Ovary (tissue), 9 donors: Measurements from ENCODE around the gene UQCRC1. TPM values are rescaled to one million over a fixed set of nuclear protein-coding genes. Genes with fewer than 3 reads are reported as not detected.
A peak's percentile ranks its signal among the peaks of the same experiment; 100 is the strongest.

Experiments
- DNase-seq, 5 donors: peaks; one replicate each; pipeline ENCODE4 v3.0.0-alpha.2; 2019 to 2020
- H3K27ac ChIP-seq, 2 donors: fragments of 200-600 bp; one replicate each; pipeline versions ENCODE4 v1.5.1 to v1.8.0; 2019 to 2022
- H3K27me3 ChIP-seq: fragments of 200-600 bp; one replicate; pipeline ENCODE4 v1.8.0; 2022
- H3K36me3 ChIP-seq: fragments of 200-600 bp; sonication (generic); one replicate; pipeline ENCODE4 v1.5.1; 2019
- H3K4me1 ChIP-seq: one replicate; pipeline ENCODE4 v1.8.1; 2013; ENCODE audit warnings: mild to moderate bottlenecking, moderate library complexity; ENCODE audit not compliant: insufficient read depth
- H3K4me3 ChIP-seq: fragments of 200-600 bp; sonication (generic); one replicate; pipeline ENCODE4 v1.5.1; 2017
- H3K9me3 ChIP-seq, 2 donors: fragments of 200-600 bp in 1 of 2; sonication (generic) in 1 of 2; one replicate each; pipeline versions ENCODE4 v1.5.1 to v1.8.1; 2013 to 2019; ENCODE audit warnings: mild to moderate bottlenecking in 1 of 2, moderate library complexity in 1 of 2
- EP300 ChIP-seq: sonication (generic); formaldehyde crosslinking; IDR thresholded peaks from one replicate; pipeline ENCODE4 v1.6.1; 2017; ENCODE audit warnings: antibody characterized with exemption
- POLR2A ChIP-seq: fragments of 450-650 bp; IDR thresholded peaks from one replicate; pipeline ENCODE4 v1.6.1; 2017; ENCODE audit warnings: antibody characterized with exemption, mild to moderate bottlenecking, moderate library complexity
- WGBS, 3 donors: extraction: QIAGEN DNeasy Blood & Tissue Kit in 1 of 3; methylation state at CpG; one replicate each; pipeline versions ENCODE4 v1.1.5 to v1.1.7; 2013 to 2017; 5-methylcytosine and 5-hydroxymethylcytosine counted together
- intact Hi-C, 4 donors: fragments of 100-400 bp; cut with DNase I; formaldehyde crosslinking; loops; one replicate each; pipeline versions ENCODE4 v1.11.0 to v1.15.1; 2022 to 2023
- polyA plus RNA-seq, 2 donors: library from polyadenylated mRNA; stranded (reverse); fragments of 200-250 nt in 1 of 2; fragments of 350-450 nt in 1 of 2; fragmentation: Illumina TruSeq in 1 of 2; extraction: RNeasy Lipid Tissue Mini Kit (QIAGEN cat#74804) in 1 of 2; gene quantifications; one replicate each; pipeline ENCODE4 v1.2.3, GENCODE V29; 2013 to 2014
- total RNA-seq, 7 donors: library from RNA; depleted of rRNA in 2 of 7; stranded (reverse); fragments of >200 nt in 2 of 7; fragmentation: NEBNext Ultra II Directional in 3 of 7; extraction: Animal tissue kit (Norgen Biotek cat#: 25700) in 3 of 7; gene quantifications; one replicate each; pipeline versions ENCODE4 v1.1.0 to v1.2.4, GENCODE V29; 2016 to 2023
- TF ChIP-seq, protein P1 (sequence below), 3 donors: fragments of 450-650 bp in 2 of 3; fragments of 200-600 bp in 1 of 3; IDR thresholded peaks; one replicate each; pipeline versions ENCODE4 v1.5.1 to v1.8.0; 2016 to 2022; ENCODE audit warnings: antibody characterized with exemption in 3 of 3, mild to moderate bottlenecking in 1 of 3
- donor health status: DM: no; HTN: no; CAD: no; lungs with moderate emphysema.
- donor health status: DM: no; HTN: no; CAD: no.
- donor health status: Bipolar disorder and iron deficiency.
- donor health status: DM: yes; HTN: yes; CAD: no.
- donor health status: DM: no; HTN: no; CAD: no.
- donor health status: DM: yes; HTN: yes; CAD: no.

The UQCRC1 gene
- total and polyA plus RNA-seq, 9 donors = 102 to 153 (median 118) TPM

DNA sequence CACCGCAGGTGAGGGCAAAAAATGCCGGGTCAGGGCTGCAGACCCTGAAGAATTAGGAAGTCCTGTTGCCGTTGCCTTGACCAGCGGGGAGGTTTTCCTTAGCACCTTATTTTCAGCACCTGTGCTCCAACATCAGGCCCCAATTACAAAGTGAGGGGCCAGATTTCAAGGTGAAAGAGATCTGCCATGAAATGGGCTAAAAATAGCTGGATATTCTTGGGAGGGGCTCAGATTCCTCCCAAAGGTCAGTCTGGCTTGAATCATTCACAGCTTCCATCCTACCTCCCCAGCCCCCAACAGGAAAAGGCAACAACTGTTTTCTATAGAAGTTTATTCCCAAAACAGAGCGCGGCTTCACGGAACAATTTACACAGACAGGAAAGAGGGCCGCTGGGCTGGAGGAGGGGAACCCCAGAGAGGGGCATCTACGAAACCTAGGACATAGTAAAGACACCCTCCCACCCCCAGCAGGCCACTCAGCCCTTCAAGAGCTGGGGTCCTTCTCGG, 26.8 kb upstream of the UQCRC1 start:
- Histone ChIP-seq H3K36me3 (no peaks in the 10 kb centered on the region), H3K27ac (no peak overlapping the region), H3K4me1 (peaks cover 3% of the 10 kb centered on the region), H3K4me3 (peak overlapping the region; percentile 65), H3K9me3 (no peaks in the 10 kb centered on the region), H3K27me3 (no peaks in the 10 kb centered on the region)
- TF ChIP-seq, protein P1, sequence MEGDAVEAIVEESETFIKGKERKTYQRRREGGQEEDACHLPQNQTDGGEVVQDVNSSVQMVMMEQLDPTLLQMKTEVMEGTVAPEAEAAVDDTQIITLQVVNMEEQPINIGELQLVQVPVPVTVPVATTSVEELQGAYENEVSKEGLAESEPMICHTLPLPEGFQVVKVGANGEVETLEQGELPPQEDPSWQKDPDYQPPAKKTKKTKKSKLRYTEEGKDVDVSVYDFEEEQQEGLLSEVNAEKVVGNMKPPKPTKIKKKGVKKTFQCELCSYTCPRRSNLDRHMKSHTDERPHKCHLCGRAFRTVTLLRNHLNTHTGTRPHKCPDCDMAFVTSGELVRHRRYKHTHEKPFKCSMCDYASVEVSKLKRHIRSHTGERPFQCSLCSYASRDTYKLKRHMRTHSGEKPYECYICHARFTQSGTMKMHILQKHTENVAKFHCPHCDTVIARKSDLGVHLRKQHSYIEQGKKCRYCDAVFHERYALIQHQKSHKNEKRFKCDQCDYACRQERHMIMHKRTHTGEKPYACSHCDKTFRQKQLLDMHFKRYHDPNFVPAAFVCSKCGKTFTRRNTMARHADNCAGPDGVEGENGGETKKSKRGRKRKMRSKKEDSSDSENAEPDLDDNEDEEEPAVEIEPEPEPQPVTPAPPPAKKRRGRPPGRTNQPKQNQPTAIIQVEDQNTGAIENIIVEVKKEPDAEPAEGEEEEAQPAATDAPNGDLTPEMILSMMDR (IDR thresholded peaks at IDR 0.05) = no peak
- WGBS, 3 donors = 32 to 45% (median 41%) methylated on average over 10 of the region's 10 CpGs
- intact Hi-C loops = no loop called here
- DNase-seq = no peak

DNA sequence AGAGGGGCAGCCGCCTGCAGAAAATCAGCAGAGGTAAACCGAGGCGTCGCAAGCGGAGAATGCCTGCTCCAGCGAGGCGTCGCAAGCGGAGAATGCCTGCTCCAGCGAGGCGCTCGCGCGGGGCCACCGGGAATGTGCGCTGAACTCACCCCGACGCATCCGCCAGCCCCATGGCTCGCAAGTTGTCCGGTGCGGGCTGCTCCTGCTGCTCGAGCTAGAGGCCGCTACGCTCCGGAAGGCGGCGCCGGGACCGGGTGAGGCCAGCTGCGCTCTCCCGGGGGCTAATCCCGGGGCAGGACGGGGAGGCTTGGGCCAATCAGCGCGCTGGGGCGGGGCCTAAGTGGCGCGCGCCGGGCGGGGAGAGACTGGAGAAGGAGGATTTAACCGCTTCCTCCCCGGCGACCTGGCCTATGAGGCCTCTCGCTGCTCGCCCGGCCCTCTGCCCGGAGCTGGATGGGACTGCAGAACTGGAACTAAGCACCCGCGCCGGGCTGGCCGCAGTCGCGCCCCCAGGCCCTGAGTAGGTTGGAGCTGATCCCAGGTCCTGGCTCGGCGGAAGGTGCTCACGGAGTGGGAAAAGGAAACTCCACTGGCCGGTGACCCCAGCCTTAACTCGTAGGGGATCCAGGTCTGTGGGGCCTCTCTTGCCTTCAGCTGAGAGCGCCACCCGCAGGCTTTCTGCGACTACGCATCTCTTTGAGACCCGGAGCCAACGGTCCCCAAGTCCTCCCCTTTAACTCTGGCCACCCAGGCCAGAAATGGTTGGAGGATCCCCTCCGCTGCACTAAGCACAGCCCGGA, 26.0 kb upstream of the UQCRC1 start, which contains the start of gene SLC26A6:
TSS of gene SLC26A6 (minus strand) at position 240 of the 800 bp plus-strand sequence. CDS start at position 172, 68 bp downstream.
- Histone ChIP-seq H3K27me3 (no peaks in the 10 kb centered on the region), H3K4me1 (peaks cover 3% of the 10 kb centered on the region), H3K9me3 (no peaks in the 10 kb centered on the region), H3K4me3 (peak within 1 kb of the TSS; percentile 65), H3K36me3 (no peaks in the 10 kb centered on the region), H3K27ac (peak within 1 kb of the TSS; percentile 62 to 76)
- intact Hi-C loops = no loop called here
- peak; percentile 94 to 97 (median 95) for DNase-seq
- TF ChIP-seq, protein P1 (IDR thresholded peaks at IDR 0.05) = peak; percentile 40 to 66 (median 52)
- TF ChIP-seq POLR2A (peak; percentile 26), EP300 (no peak)
- WGBS, 3 donors = 0 to 1% (median 0%) methylated on average over 51 to 68 of the region's 68 CpGs

DNA sequence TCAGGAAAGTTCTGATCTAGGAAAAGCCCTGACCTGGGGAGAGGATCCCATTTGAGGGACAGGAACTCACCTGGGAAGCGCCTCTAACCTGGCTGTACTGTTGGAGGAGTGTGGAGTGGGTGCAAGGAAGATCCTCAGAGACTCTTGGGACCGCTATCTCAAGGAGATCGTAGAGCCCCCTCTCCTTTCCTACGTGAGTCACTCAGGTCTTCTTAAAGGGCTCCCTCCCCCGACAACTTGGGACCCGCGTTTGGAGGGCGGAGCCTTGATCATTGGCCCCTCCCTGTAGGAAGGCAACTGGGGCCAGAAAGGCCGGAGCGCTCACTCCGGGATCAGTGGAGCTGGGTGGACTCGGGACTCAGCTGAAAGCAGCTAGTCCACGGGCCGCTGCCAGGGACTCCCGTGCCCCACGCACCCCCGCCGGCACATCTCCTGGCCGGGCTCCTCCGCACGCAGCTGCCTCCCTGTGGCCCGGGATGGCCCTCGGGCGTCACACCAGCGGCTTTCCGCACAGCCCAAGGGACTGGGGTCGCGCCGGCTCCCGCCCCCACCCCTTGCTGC, 25.3 kb upstream of the UQCRC1 start:
- Histone ChIP-seq H3K9me3 (no peaks in the 10 kb centered on the region), H3K4me1 (peaks cover 3% of the 10 kb centered on the region), H3K27me3 (no peaks in the 10 kb centered on the region), H3K36me3 (no peaks in the 10 kb centered on the region), H3K27ac (peak overlapping the region; percentile 62 to 76), H3K4me3 (peak overlapping the region; percentile 65)
- TF ChIP-seq POLR2A (no peak), EP300 (no peak)
- TF ChIP-seq, protein P1 (IDR thresholded peaks at IDR 0.05) = no peak
- DNase-seq = peak; percentile 58 to 71 (median 61)
- intact Hi-C loops = no loop called here
- WGBS, 3 donors = 2 to 3% (median 2%) methylated on average over 25 to 30 of the region's 30 CpGs

DNA sequence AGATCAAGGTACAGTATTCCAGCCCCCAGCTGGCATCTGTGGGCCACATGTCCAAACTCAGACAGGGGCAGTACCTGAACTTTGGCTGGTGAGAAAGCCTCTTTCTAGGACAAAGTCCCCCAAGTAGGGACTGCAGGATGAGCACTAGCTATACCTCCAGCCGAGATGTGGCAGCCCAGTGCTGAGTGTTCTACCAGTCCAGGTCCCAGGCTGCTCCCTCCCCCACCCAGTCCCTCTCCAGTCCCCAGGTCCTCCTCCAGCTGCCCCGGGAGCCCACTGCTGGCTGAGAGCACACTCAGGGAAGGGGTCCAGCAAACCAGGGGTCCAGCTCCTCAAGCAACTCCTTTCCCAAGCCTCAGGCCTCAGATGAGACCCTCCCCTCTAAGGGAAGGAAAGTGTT, 24.3 kb upstream of the UQCRC1 start:
- TF ChIP-seq, protein P1 (IDR thresholded peaks at IDR 0.05) = no peak
- TF ChIP-seq EP300 (no peak), POLR2A (no peak)
- intact Hi-C loops = no loop called here

More for the DNA sequence above, 24.3 kb upstream of the UQCRC1 start:
- 79 to 94% (median 85%) methylated on average over 2 of the region's 2 CpGs for WGBS, 3 donors
- DNase-seq = no peak
- Histone ChIP-seq H3K36me3 (no peaks in the 10 kb centered on the region), H3K4me1 (peaks cover 3% of the 10 kb centered on the region), H3K27me3 (no peaks in the 10 kb centered on the region), H3K27ac (no peak overlapping the region), H3K4me3 (no peak overlapping the region), H3K9me3 (no peaks in the 10 kb centered on the region)
